Fibroblast of lung (primary cell): Measurements from ENCODE around the gene COPA. TPM values are rescaled to one million over a fixed set of nuclear protein-coding genes. Genes with fewer than 3 reads are reported as not detected.
A peak's percentile ranks its signal among the peaks of the same experiment; 100 is the strongest.

Experiments
- DNase-seq, 2 donors: peaks; one replicate each; pipeline versions ENCODE4 v3.0.0 to v3.0.0-alpha.2; 2010; ENCODE audit warnings: low read depth in 2 of 2
- H2AFZ ChIP-seq: 2 replicates; pipeline ENCODE4 v1.5.1; 2012; ENCODE audit warnings: low read length, control low read depth, inconsistent platforms
- H3K27ac ChIP-seq: 2 replicates; pipeline ENCODE4 v1.5.1; 2011; ENCODE audit warnings: low read length, control low read depth; ENCODE audit not compliant: insufficient read depth
- H3K27me3 ChIP-seq: 2 replicates; pipeline ENCODE4 v1.5.1; 2011; ENCODE audit warnings: mild to moderate bottlenecking, low read length; ENCODE audit not compliant: control insufficient read depth, insufficient read depth
- H3K36me3 ChIP-seq: 2 replicates; pipeline ENCODE4 v1.5.1; 2011; ENCODE audit warnings: low read length; ENCODE audit not compliant: control insufficient read depth, insufficient read depth
- H3K4me1 ChIP-seq: 2 replicates; pipeline ENCODE4 v1.5.1; 2011; ENCODE audit warnings: low read length; ENCODE audit not compliant: control insufficient read depth, insufficient read depth; ENCODE audit errors: extremely low read depth
- H3K4me2 ChIP-seq: 2 replicates; pipeline ENCODE4 v1.5.1; 2011; ENCODE audit warnings: low read length, control low read depth; ENCODE audit not compliant: insufficient read depth; ENCODE audit errors: extremely low read depth
- H3K4me3 ChIP-seq, 4 experiments: fragments of 200-600 bp in 1 of 4; sonication (generic) in 1 of 4; replicated peaks in 1 of 4; 2 replicates each; pipeline ENCODE4 v1.5.1; 2011 to 2016; ENCODE audit warnings: low read length in 4 of 4, low read depth in 3 of 4, mild to moderate bottlenecking in 3 of 4, control low read depth in 2 of 4, inconsistent platforms in 1 of 4, mixed read lengths in 1 of 4; ENCODE audit not compliant: insufficient read depth in 1 of 4; ENCODE audit errors: control extremely low read depth in 1 of 4
- H3K79me2 ChIP-seq: 2 replicates; pipeline ENCODE4 v1.5.1; 2012; ENCODE audit warnings: mild to moderate bottlenecking, low read length, inconsistent platforms; ENCODE audit not compliant: control insufficient read depth, insufficient read depth
- H3K9ac ChIP-seq: 2 replicates; pipeline ENCODE4 v1.5.1; 2011; ENCODE audit warnings: mild to moderate bottlenecking, low read length, control low read depth; ENCODE audit not compliant: insufficient read depth
- H3K9me3 ChIP-seq: 2 replicates; pipeline ENCODE4 v1.5.1; 2012; ENCODE audit warnings: low read depth, low read length; ENCODE audit not compliant: control insufficient read depth, insufficient read depth
- H4K20me1 ChIP-seq: 2 replicates; pipeline ENCODE4 v1.5.1; 2011; ENCODE audit warnings: low read length; ENCODE audit not compliant: control insufficient read depth, insufficient read depth; ENCODE audit errors: extremely low read depth
- CTCF ChIP-seq, 2 donors: IDR thresholded peaks in 1 of 2; conservative IDR thresholded peaks in 1 of 2; 1 replicate in 1 of 2; 2 replicates in 1 of 2; pipeline ENCODE4 v1.5.1; 2011 to 2012; ENCODE audit warnings: low read length in 2 of 2, control low read depth in 1 of 2, inconsistent platforms in 1 of 2, low read depth in 1 of 2, mild to moderate bottlenecking in 1 of 2
- EZH2 ChIP-seq: IDR thresholded peaks from 2 replicates; pipeline ENCODE4 v1.5.1; 2012; ENCODE audit warnings: low read length, control low read depth, mild to moderate bottlenecking; ENCODE audit errors: missing control alignments
- polyA plus RNA-seq, 2 donors: library from polyadenylated mRNA; depleted of rRNA in 1 of 2; stranded (reverse) in 1 of 2; unstranded in 1 of 2; fragments of >200 nt; gene quantifications; 2 replicates each; pipeline ENCODE4 v1.2.1, GENCODE V29; 2011 to 2012; ENCODE audit warnings: missing spikeins in 1 of 2
- total RNA-seq: library from RNA; depleted of rRNA; stranded (reverse); fragments of >200 nt; gene quantifications from 2 replicates; pipeline ENCODE4 v1.2.1, GENCODE V29; 2014

Gene COPA
- total and polyA plus RNA-seq, 2 donors (not counting 1 experiment from before 2014, with no cell fraction given): 276 to 316 TPM

GRCh38 chr1:160256396-160257046 lies 86.5 kb downstream of the COPA start:
- Histone ChIP-seq H4K20me1 (no peaks in the 10 kb centered on the region), H3K9me3 (no peaks in the 10 kb centered on the region), H3K36me3 (no peaks in the 10 kb centered on the region), H3K79me2 (peaks cover 34% of the 10 kb centered on the region), H3K4me3 (peak overlapping the region in 1 of 4 experiments; percentile 17), H2AFZ (no peak overlapping the region), H3K27me3 (no peaks in the 10 kb centered on the region), H3K4me1 (peaks cover 8% of the 10 kb centered on the region), H3K9ac (no peak overlapping the region), H3K4me2 (no peak overlapping the region), H3K27ac (no peak overlapping the region)
- TF ChIP-seq CTCF (conservative IDR thresholded peaks at IDR 0.05 in 1 of 2, IDR thresholded peaks at IDR 0.05 in 1 of 2; ENCODE audit: low read depth in 1 of 2, low read length in 2 of 2) (no peak), EZH2 (no peak)
- peak; percentile 83 to 89 for DNase-seq

- Histone ChIP-seq H3K27me3 (no peaks in the 10 kb centered on the region), H4K20me1 (no peaks in the 10 kb centered on the region), H3K36me3 (no peaks in the 10 kb centered on the region), H3K4me2 (no peak overlapping the region), H3K9me3 (no peaks in the 10 kb centered on the region), H3K9ac (no peak overlapping the region), H3K4me1 (peaks cover 6% of the 10 kb centered on the region), H3K79me2 (peaks cover 32% of the 10 kb centered on the region), H3K27ac (no peak overlapping the region), H3K4me3 (no peak overlapping the region), H2AFZ (no peak overlapping the region)
- DNase-seq: no peak
- TF ChIP-seq EZH2 (no peak), CTCF (conservative IDR thresholded peaks at IDR 0.05 in 1 of 2, IDR thresholded peaks at IDR 0.05 in 1 of 2; ENCODE audit: low read depth in 1 of 2, low read length in 2 of 2) (no peak)
Observed at GRCh38 chr1:160255781-160256300, 87.2 kb downstream of the COPA start.

- H3K4me2 ChIP-seq: no peak overlapping the region
- peak; percentile 67 to 74 for TF ChIP-seq CTCF (conservative IDR thresholded peaks at IDR 0.05 in 1 of 2, IDR thresholded peaks at IDR 0.05 in 1 of 2; ENCODE audit: low read depth in 1 of 2, low read length in 2 of 2)
- no peak for TF ChIP-seq EZH2
- no peaks in the 10 kb centered on the region for H4K20me1 ChIP-seq
- no peak overlapping the region for H3K9ac ChIP-seq
- no peak overlapping the region for H2AFZ ChIP-seq
- peak; percentile 60 to 83 for DNase-seq
- no peaks in the 10 kb centered on the region for H3K9me3 ChIP-seq
- peaks cover 3% of the 10 kb centered on the region for H3K4me1 ChIP-seq
- H3K36me3 ChIP-seq: no peaks in the 10 kb centered on the region
- no peak overlapping the region for H3K4me3 ChIP-seq
- H3K27ac ChIP-seq: no peak overlapping the region
- H3K79me2 ChIP-seq: peaks cover 9% of the 10 kb centered on the region
- no peaks in the 10 kb centered on the region for H3K27me3 ChIP-seq
Observed at GRCh38 chr1:160251687-160252526, 91.1 kb downstream of the COPA start.
